GM19324 (cell line): Measurements from ENCODE around the gene P2RY4.
A peak's percentile ranks its signal among the peaks of the same experiment; 100 is the strongest.
"Not testable (repeated sequence)": the region's sequence is repeated elsewhere in the genome, so short reads cannot be mapped to it uniquely, and the experiment has no call there.

Source experiments
- ATAC-seq: cut with Tn5 transposase; IDR thresholded peaks from one replicate; pipeline ENCODE4 v1.9.1; 2021; ENCODE audit warnings: mild to moderate bottlenecking, moderate library complexity; ENCODE audit not compliant: unreplicated experiment, low FRiP score

P2RY4 gene

GRCh38 chrX:70260104-70260503 lies at the start of gene P2RY4:
P2RY4 (minus strand) TSS chrX:70260204; CDS start chrX:70259624, 580 bp downstream.
- no peak for ATAC-seq

- no peak for ATAC-seq
These were observed 41.7 kb upstream of the P2RY4 start for GRCh38 chrX:70301716-70302115.

- ATAC-seq, result no peak
These were observed 33.6 kb upstream of the P2RY4 start for GRCh38 chrX:70293621-70294020.

- no peak for ATAC-seq
These were observed 32.8 kb upstream of the P2RY4 start for GRCh38 chrX:70292788-70293187.

- peak; percentile 95 for ATAC-seq
These were observed 30.1 kb upstream of the P2RY4 start, which contains the start of the genes KIF4A and PDZD11 for GRCh38 chrX:70289793-70290770. KIF4A (plus strand) TSS chrX:70290104; CDS start chrX:70290459, 355 bp downstream. PDZD11 (minus strand) TSS chrX:70289927; CDS start chrX:70289341, 586 bp downstream.

- ATAC-seq, result no peak
These were observed 29.3 kb upstream of the P2RY4 start for GRCh38 chrX:70289168-70289792.

GRCh38 chrX:70281951-70282350 lies 21.9 kb upstream of the P2RY4 start, which contains the start of gene RAB41:
RAB41 (plus strand) TSS chrX:70282172; CDS start chrX:70282218, 46 bp downstream.
- ATAC-seq, result no peak

GRCh38 chrX:70280573-70280972 lies 20.6 kb upstream of the P2RY4 start:
- no peak for ATAC-seq

- no peak for ATAC-seq
These were observed 19.1 kb upstream of the P2RY4 start for GRCh38 chrX:70279081-70279480.

GRCh38 chrX:70274029-70274428 lies 14.0 kb upstream of the P2RY4 start:
- ATAC-seq, result not testable (repeated sequence)

GRCh38 chrX:70268034-70268433 lies 8.0 kb upstream of the P2RY4 start, which contains the start of gene ARR3:
ARR3 (plus strand) TSS chrX:70268334; CDS start chrX:70269386, 1,052 bp downstream.
- ATAC-seq, result no peak

GRCh38 chrX:70264784-70265183 lies 4.8 kb upstream of the P2RY4 start:
- no peak for ATAC-seq

GRCh38 chrX:70262952-70263567 lies 3.1 kb upstream of the P2RY4 start:
- no peak for ATAC-seq

- no peak for ATAC-seq
These were observed 2.3 kb downstream of the P2RY4 start for GRCh38 chrX:70257423-70258288.

- ATAC-seq, result no peak
These were observed 4.6 kb downstream of the P2RY4 start for GRCh38 chrX:70255452-70255851.

GRCh38 chrX:70254909-70255308 lies 5.1 kb downstream of the P2RY4 start:
- ATAC-seq, result no peak

- ATAC-seq, result no peak
These were observed 6.0 kb downstream of the P2RY4 start for GRCh38 chrX:70254063-70254400.

GRCh38 chrX:70253377-70254062 lies 6.5 kb downstream of the P2RY4 start:
- no peak for ATAC-seq

- ATAC-seq, result no peak
These were observed 7.5 kb downstream of the P2RY4 start for GRCh38 chrX:70252491-70252890.
